GM19328 (cell line): ENCODE data around the gene POMGNT1.

Experiments used
- ATAC-seq: cut with Tn5 transposase; IDR thresholded peaks from one replicate; pipeline ENCODE4 v1.9.1; 2021; ENCODE audit warnings: mild to moderate bottlenecking, moderate library complexity; ENCODE audit not compliant: unreplicated experiment

POMGNT1 gene

DNA sequence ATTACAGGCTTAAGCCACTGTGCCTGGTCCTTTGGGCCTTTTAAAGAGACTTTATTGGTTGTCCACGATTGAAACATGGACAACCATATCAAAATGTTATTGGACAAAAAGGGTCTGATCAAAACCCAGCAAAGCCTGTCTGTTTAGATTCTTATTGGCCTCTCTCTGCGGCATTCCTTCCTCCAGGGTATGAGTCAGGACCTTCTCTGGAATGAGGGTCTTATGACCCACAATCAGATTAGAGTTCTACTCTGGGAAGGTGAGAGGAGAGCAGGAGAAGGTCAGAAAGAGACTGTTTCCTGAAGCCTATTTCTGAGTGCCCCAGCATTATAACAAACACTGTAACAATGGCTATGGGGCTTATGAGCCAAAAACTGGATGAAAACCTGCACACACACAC lies 12.8 kb upstream of the POMGNT1 start:
- no peak for ATAC-seq

GRCh38 chr1:46210561-46210960 lies 12.3 kb upstream of the POMGNT1 start:
- no peak for ATAC-seq

DNA sequence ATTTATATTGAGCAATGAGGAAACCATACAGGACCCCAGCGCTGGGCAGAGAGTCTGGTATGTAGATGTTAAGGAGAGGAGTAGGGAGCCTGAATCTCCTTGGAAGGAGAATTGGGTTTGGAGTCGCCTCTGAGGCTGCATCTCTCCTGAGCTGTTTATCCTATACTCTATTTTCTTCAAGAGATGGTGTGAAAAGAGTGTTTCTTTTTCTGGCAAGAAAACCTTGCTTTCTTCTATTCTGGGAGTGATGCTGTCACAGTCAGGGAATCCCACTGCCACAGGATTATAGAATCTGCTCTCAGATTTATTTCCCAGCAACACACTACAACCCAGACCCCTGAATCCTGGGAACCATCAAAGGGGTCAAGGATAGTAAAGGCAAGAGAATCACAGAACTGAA lies 8.2 kb upstream of the POMGNT1 start:
- ATAC-seq, result no peak

DNA sequence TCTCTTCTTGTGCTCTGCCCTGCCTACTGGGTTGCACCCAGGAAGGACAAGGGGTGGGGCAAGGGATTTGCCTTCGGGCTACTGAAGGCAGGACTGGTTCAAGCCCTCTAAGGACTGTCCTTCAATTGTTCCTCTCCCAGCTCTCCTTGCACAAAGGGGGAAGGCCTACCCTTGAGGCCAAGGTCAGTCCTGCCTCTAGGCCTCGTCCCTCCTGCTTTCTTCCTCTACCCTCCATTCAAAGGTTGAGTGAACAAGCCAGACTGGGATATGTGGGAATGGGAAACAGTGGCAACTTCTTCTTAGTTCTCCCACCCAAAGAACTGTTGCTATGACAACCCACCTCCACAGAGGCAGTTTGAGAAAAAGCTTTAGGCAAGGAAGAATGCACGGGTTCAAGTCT lies 7.6 kb upstream of the POMGNT1 start:
- no peak for ATAC-seq

GRCh38 chr1:46205141-46205540 lies 6.9 kb upstream of the POMGNT1 start:
- no peak for ATAC-seq

GRCh38 chr1:46204406-46204742 lies 6.1 kb upstream of the POMGNT1 start:
- no peak for ATAC-seq

DNA sequence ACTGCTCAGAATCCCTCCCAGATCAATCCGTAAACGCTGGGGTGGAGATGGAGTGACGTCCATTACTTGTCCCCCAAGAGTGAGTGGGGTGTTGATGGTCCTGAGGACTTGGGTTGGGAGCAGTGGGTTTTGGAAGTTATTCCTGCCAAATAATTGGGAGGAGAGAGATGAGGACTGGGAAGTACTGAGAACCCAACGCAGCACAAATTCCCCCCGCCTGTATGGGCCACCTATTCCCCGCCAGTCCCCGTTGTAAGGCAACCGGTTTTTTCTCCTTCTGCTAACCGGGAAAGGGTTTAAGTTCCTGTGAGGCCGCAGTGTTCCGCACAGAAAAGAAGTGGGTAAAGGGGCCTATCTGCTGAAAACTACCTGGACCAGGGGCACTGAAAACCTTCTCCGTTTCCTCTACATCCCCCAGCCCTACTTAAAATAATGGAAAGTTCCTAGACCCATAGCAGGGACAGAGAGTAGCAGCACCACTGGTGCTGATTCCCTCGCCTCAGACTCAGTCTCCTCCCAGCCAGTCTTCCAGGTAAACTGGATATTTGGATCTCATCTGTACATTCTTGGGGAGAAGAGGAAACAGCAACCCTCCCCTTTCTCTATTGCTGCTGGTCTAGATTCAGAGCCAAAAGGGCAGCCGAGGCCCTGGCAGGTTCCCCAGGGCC lies 5.6 kb upstream of the POMGNT1 start:
- no peak for ATAC-seq

GRCh38 chr1:46199233-46199749 lies 1.1 kb upstream of the POMGNT1 start:
- no peak for ATAC-seq

- no peak for ATAC-seq
Observed at GRCh38 chr1:46197560-46197963, 672 bp downstream of the POMGNT1 start.

GRCh38 chr1:46196609-46197008 lies 1.6 kb downstream of the POMGNT1 start:
- no peak for ATAC-seq

DNA sequence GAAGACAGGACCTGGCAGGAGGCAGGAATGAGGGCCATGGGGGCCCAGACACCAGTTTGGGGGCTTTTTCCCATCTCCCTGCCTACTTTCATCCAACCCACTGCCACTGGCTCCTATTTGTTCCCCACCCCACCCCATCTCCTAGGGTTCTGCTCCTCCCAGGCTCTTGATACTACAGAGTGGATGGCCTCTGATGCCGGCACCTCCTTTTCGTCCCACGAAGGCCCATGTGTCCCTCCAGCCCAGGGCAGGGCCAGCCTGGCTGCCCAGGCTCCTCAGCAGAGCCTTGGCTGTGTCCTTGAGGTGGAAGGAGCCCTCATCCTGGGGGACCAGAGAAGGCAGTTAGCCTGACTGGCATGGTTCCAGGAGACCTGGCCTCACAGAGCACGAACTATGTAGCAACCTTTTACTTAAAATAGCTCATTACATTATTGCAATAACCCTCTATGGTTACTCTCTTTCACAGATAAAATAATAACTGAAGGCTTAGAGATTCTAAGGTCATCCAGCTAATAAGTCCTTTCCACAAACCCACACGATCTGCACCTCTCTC lies 3.5 kb downstream of the POMGNT1 start:
- no peak for ATAC-seq

DNA sequence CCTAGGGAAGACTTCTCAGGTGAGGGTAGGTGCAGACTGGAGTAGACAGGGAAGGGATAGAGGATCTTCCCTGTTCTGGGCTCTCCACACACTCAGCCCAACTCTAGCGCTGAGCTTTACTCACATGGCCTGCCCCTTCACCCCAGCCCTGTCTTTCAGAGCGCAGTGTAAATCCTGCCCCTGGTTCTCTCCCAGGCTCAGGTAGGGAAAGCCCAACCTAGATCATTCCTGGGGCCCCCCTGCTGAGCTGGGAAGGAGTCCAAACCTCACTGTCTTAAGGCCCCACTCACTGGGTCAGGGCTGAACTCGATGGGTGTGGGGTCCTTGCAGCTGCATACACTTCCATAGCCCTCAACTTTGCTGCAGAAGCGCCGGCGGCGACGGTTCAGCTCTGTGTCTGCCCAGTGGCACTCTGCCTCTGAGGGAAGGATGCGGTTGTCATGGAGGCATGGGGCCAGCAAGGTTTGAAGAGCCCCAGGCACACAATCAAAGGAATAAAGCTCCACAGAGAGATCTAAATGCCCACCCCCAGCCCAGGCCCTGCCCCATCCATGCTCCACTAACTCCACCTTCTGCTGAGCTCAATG lies 4.2 kb downstream of the POMGNT1 start:
- ATAC-seq, result no peak

GRCh38 chr1:46193285-46193684 lies 4.9 kb downstream of the POMGNT1 start:
- ATAC-seq, result no peak

- ATAC-seq, result no peak
Observed at GRCh38 chr1:46192171-46192570, 6.1 kb downstream of the POMGNT1 start.

DNA sequence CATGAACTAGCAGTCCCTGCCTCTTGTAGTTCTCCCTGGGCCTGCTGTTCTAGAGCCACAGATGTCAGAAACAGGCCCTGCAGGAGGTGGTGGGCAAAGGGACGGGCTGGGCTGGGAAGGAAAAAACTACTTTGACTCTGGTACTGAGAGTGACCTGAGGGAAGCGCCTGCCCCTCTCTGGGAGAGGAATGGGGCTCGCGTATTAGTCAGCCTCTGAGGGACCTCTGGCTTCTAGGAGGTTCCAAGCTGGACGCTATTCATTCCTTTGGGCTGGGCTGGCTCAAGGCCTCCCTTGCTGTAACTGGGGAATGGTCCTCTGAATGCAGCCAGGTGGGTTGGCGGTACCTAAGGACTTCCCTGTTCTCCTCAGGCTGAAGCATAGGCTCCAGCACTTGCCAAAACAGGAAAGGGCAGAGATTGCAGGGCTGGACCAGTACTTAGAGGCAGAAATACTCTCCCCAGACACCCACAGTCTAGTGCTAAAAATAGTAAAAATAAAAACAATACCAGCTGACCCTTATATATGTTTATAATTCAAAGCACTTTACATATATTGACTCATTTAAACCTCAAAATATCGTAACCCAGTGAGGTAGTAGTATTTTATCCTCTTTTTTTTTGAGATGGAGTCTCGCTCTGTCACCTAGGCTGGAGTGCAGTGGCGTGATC lies 7.1 kb downstream of the POMGNT1 start:
- no peak for ATAC-seq

- ATAC-seq, result no peak
Observed at GRCh38 chr1:46190539-46190938, 7.7 kb downstream of the POMGNT1 start.

DNA sequence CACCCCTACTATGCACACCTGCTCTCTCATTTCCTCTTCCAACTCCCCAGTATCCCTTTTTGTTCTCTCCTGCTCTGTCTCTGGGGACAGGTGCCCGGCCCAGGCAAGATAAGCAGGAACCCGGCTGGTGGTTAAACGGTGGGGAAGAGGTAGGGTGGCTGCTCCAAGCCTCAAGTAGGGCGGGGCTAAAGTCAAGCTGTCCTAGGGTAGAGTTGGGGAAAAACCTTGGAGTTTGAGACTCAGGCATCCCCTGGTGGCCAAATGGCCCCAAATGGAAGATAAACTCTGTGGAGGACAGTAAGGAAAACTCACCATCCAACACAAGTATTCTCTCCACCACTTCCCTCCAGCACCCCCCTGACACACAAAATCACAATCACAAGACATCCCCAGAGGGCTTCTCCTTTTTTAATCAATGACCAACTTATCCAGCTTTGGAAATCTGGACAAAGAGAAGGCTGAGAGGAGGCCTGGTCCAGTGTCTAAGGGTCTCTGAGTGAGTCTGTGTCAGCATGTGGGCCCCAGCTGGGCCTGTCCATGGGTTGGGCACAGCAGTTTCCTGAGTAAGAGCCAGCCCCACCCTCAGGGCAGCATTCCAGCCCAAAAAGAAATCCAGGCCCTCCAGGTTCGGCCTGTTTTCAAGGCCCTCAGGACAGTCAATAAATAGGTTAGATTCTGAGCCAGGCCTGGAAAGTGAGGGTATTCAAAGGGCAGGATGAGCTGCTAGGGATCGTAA lies 9.8 kb downstream of the POMGNT1 start:
- no peak for ATAC-seq

DNA sequence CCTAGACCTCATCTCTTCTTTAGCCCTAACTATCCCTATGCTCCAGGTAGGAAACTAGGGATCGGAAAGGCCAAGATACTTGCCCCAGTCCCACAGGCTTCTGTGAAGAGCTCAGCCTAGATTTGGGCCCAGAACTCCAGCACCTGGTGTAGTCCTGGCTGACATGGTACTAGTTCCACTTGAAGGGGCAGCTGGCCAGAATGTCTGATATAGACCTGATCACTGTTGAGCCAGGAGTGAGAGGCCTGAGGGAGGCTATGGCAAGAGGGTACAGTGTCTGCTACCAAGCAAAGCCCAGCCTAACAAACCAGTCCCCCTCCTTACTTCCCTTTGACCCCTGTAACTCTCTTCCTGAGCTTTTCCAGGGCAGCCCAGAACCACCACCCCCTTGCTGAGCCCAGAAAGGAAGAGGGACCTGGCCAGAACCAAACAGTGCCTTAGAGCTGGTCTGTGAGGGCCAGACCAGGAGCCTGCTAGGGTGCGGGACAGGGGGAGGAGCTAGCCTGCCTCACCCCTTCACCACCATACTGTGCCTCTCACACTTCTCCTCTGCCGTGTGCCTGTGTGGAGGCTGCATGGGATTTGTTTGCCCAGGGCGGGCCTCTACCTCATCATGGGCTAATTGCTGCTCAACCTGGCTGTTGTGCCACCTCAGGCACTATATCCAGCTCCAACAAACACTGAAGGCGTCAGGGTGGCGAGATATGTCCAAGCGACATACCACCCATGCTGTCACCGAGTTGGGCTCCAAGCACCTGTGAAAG lies 10.9 kb downstream of the POMGNT1 start:
- ATAC-seq, result no peak

- ATAC-seq, result no peak
Observed at GRCh38 chr1:46186076-46186475, 12.2 kb downstream of the POMGNT1 start.

DNA sequence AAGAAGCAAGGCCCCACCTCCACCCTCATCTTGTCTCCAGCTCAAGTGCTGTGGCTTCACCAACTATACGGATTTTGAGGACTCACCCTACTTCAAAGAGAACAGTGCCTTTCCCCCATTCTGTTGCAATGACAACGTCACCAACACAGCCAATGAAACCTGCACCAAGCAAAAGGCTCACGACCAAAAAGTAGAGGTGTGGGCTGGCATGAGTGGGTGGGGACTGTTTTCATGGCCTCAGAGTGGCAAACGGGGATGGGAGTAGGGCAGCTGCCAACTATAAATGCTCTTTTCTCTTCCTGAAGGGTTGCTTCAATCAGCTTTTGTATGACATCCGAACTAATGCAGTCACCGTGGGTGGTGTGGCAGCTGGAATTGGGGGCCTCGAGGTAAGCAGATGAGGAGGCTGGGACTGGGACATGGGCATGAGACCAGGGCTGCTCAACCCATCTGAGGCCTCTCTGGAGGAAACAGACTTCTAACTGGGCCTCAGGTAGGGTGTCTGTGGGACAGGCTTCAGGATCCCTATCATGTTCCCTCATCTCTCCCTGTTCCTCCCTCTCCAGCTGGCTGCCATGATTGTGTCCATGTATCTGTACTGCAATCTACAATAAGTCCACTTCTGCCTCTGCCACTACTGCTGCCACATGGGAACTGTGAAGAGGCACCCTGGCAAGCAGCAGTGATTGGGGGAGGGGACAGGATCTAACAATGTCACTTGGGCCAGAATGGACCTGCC lies 13.1 kb downstream of the POMGNT1 start:
- ATAC-seq, result no peak
